Measurements from ENCODE around the gene PXDN.

PXDN gene

DNA sequence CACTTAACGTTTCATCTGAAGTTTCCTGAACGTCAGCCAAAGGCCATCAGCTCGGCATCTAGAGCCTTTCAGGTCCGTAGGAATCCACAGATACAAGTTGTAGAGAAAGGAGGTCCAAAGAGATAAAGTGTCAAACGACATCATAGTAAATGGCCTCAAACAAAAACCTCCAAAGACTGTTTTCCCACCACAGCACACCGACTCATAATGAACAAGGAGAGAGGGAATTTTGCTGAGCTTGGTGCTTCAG, 150.3 kb downstream of the PXDN start:
- peak; percentile 85 for DNase-seq (ENCODE audit: low read depth)
- TF ChIP-seq, protein P1, sequence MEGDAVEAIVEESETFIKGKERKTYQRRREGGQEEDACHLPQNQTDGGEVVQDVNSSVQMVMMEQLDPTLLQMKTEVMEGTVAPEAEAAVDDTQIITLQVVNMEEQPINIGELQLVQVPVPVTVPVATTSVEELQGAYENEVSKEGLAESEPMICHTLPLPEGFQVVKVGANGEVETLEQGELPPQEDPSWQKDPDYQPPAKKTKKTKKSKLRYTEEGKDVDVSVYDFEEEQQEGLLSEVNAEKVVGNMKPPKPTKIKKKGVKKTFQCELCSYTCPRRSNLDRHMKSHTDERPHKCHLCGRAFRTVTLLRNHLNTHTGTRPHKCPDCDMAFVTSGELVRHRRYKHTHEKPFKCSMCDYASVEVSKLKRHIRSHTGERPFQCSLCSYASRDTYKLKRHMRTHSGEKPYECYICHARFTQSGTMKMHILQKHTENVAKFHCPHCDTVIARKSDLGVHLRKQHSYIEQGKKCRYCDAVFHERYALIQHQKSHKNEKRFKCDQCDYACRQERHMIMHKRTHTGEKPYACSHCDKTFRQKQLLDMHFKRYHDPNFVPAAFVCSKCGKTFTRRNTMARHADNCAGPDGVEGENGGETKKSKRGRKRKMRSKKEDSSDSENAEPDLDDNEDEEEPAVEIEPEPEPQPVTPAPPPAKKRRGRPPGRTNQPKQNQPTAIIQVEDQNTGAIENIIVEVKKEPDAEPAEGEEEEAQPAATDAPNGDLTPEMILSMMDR (conservative IDR thresholded peaks at IDR 0.05; ENCODE audit: control insufficient read depth, insufficient read depth, low read depth, low read length): no peak
- no peak overlapping the region for H3K4me3 ChIP-seq (ENCODE audit: control insufficient read depth, low read depth, low read length)

DNA sequence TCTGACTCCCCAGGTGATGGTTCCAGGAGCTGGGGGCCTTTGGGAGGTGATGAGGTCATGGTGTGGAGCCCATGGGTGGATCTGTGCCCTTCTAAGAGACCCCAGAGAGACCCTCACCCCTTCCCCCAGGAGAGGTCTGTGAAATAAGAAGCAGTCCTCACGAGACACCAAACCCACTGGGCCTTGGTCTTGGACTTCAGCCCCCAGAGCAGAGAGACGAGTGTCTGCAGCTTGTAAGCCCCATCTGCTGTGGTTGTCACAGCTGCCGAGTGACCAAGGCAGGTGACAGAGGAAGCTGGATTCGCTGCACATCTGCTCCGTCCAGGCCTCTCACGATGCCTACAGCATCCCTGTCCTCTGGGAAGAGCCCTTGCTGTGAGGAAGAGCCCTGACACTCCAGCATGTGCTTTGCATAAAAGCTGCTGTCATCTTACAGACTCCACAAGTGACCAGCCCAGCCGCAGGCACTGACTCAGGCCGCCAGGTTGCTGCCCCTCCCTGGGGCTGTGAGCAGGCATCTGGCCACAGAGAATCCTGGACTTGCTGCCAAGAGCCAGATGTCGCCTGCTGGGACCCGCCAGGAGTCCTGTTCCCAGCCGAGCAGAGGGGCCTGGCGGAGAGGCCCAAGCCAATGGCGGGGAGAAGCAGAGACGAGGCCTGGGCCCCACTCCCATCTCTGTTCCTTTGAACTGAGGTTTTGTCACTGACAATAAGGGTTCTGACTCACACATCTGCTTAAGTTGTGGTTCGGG, 150.8 kb downstream of the PXDN start:
- TF ChIP-seq, protein P1 (conservative IDR thresholded peaks at IDR 0.05; ENCODE audit: control insufficient read depth, insufficient read depth, low read depth, low read length): no peak
- H3K4me3 ChIP-seq (ENCODE audit: control insufficient read depth, low read depth, low read length): no peak overlapping the region
- DNase-seq (ENCODE audit: low read depth): peak; percentile 73

DNA sequence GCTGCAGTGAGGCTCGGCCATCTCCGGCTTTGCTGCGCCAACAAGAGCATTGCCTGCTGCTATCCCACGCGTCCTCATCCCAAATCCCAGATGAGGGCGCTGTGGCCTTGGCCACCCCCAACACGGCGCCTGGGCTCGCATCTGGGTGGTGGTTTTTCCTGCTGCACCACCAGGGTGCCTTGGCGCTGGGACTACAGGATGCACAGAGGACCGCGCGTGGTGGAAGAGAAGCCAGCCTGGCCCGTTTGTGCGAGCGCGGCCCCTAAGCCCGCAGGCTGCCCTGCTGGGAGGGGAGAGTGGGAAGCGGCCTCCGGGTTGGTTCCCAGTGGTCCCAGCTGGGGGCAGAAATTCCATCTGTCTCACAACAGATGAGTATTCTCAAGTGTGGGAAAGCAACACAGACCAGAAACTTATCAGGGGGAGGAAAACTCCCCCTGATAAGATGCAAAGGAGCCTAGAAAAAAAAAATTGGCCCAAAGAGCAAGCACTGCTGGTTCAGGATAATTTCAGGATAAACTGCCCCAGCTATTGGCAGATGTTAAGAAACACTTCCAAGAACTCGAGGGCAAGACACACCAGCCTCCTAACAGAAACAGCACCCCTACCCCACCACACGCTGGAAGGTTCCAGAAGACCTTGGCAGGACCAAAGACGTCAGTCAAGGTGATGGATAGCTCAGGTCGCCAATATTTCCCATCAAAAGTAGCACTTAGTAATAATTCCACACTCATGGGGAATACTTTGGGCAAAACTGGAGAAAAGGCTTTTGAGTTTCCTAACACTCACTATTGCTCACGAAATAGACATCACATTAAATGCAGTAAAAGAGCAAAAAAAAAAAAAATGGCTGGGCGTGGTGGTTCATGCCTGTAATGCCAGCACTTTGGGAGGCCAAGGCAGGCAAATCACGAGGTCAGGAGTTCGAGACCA, 152.1 kb downstream of the PXDN start:
- no peak overlapping the region for H3K4me3 ChIP-seq (ENCODE audit: control insufficient read depth, low read depth, low read length)
- DNase-seq (ENCODE audit: low read depth): peak; percentile 83

DNA sequence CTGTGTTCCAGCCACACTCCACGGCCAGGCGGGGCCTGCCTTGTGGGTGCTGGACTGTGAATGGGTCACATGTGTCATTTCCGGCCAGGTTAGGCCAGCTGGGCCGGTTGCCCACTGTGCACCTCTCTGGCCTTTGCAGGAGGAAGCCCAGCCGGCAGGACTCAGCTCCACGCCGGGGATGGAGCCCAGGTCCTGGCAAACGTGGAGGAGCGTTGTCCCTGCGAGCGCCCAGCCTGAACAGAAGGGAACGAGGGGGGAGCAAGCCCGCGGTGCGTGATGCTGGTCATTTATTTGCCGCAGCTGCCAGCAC, 152.9 kb downstream of the PXDN start:
- H3K4me3 ChIP-seq (ENCODE audit: control insufficient read depth, low read depth, low read length): no peak overlapping the region
- no peak for DNase-seq (ENCODE audit: low read depth)
- TF ChIP-seq, protein P1 (conservative IDR thresholded peaks at IDR 0.05; ENCODE audit: control insufficient read depth, insufficient read depth, low read depth, low read length): no peak

More for the DNA sequence above, 152.1 kb downstream of the PXDN start:
- TF ChIP-seq, protein P1 (conservative IDR thresholded peaks at IDR 0.05; ENCODE audit: control insufficient read depth, insufficient read depth, low read depth, low read length): peak; percentile 68

DNA sequence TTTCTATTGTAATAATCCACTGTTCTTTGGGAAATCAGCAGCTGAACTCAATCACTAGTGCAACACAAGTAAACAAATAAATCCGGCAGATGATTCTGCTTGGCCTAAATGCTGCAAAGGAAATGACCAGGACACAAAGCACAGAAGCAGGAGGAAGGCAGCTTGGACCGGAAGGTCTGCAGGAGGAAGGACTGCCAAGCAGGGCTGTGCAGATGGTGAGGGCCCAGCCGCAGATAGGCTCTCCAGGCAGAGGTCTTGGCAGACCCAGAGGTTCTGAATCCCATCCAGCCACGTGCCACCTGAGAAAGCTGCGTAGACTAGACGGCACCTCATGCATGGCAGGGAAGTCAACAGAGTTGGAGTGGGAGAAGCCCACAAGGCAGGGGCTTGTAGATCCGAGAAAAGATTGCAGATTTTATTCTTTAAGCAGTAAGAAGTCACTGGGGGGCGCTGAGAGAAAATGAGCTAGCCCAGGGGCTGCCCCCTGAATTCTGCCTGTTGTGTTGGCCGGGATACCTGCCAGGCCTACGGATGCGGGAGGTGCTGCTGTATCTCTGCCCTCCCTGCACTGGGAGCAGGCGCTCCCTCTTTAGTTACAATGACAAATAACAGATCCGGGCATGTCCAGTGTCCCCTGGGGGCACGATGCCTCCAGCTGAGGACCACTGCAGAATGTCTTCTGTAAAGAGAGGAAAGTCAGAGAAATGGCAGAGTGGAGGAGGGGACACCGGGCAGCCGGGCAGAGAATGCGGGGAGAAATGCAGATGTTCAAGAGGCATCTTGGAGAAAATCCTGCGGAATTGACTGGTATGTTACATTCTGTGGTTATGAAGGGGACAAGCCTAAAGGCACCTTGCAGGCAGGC, 153.5 kb downstream of the PXDN start:
- TF ChIP-seq, protein P1 (conservative IDR thresholded peaks at IDR 0.05; ENCODE audit: control insufficient read depth, insufficient read depth, low read depth, low read length): no peak
- no peak overlapping the region for H3K4me3 ChIP-seq (ENCODE audit: control insufficient read depth, low read depth, low read length)
- no peak for DNase-seq (ENCODE audit: low read depth)

DNA sequence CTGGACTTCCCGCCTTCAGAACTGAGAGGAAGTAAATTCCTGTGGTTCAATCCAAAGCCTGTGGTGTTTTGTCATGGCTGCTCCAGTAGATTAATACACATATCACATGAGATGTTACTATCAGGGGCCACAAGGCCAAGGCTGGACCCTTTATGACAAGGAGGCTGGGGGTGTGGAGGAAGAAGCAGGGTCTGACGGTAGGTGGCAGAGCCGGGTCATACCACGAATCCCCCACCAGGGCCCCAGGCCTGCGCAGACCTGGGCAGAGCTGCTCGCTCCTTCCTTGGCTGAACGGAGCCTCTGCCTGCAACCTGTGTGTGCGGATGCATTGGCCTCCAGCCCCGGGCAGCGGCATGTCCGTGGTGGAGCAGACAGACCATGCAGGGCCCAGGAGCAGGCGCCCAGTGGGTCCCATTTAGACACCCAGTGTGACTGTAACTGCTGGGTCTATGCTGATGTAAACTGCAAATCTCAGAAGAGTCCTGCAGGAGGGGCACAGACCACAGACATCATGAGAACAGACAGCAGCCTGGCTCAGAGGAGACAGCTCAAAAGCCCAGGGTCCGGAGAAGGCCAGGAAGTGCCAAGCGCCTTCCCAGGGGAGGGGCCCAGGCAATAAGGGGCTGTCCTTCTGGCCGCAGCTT, 155.2 kb downstream of the PXDN start:
- no peak for DNase-seq (ENCODE audit: low read depth)
- no peak overlapping the region for H3K4me3 ChIP-seq (ENCODE audit: control insufficient read depth, low read depth, low read length)
- TF ChIP-seq, protein P1 (conservative IDR thresholded peaks at IDR 0.05; ENCODE audit: control insufficient read depth, insufficient read depth, low read depth, low read length): no peak
